SJCRH30 (cell line): ENCODE data around the gene TIAM1. TPM values are rescaled to one million over a fixed set of nuclear protein-coding genes. Genes with fewer than 3 reads are reported as not detected.
A peak's percentile ranks its signal among the peaks of the same experiment; 100 is the strongest.

ENCODE experiments used
- DNase-seq, 2 experiments: peaks; one replicate each; pipeline ENCODE4 v3.0.0-alpha.2; 2015 to 2020
- H3K27ac ChIP-seq: fragments of 250-450 bp; sonication (Bioruptor Pico); 2 replicates; pipeline ENCODE4 v1.5.1; 2020; ENCODE audit warnings: mild to moderate bottlenecking, moderate library complexity
- H3K27me3 ChIP-seq: fragments of 250-450 bp; sonication (Bioruptor Pico); 2 replicates; pipeline ENCODE4 v1.5.1; 2020; ENCODE audit warnings: mild to moderate bottlenecking, moderate library complexity
- H3K36me3 ChIP-seq: fragments of 250-450 bp; sonication (Bioruptor Pico); 2 replicates; pipeline ENCODE4 v1.5.1; 2020; ENCODE audit warnings: mild to moderate bottlenecking, moderate library complexity
- H3K4me1 ChIP-seq: fragments of 250-450 bp; sonication (Bioruptor Pico); 2 replicates; pipeline ENCODE4 v1.5.1; 2020; ENCODE audit warnings: mild to moderate bottlenecking, moderate library complexity
- H3K4me3 ChIP-seq: fragments of 250-450 bp; sonication (Bioruptor Pico); 2 replicates; pipeline ENCODE4 v1.5.1; 2020; ENCODE audit warnings: mild to moderate bottlenecking, moderate library complexity
- H3K9me3 ChIP-seq: fragments of 250-450 bp; sonication (Bioruptor Pico); replicated peaks from 2 replicates; pipeline ENCODE4 v1.5.1; 2020; ENCODE audit warnings: mild to moderate bottlenecking, moderate library complexity
- total RNA-seq: library from RNA; depleted of rRNA; stranded (reverse); fragments of >200 nt; shearing (Covaris generic); gene quantifications from 2 replicates; pipeline ENCODE4 v1.2.3, GENCODE V29; 2014

TIAM1 gene
- total RNA-seq, 1 experiment from 2014 or later: 9.5 TPM

DNA sequence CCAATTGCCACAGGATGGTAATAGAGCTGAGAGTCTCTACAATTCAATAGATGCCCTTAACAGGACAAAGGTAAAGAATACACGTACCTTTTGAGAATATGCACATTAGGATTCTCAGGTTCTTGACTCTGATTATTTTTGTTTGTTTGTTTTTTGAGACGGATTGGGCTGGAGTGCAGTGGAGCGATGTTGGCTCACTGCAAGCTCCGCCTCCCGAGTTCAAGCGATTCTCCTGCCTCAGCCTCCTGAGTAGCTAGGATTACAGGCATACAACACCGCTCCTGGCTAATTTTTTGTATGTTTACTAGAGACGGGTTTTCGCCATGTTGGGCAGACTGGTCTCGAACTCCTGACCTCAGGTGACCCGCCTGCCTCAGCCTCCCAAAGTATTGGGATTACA lies 48.4 kb downstream of the TIAM1 start:
- no peak for DNase-seq
- Histone ChIP-seq H3K4me3 (no peak overlapping the region), H3K9me3 (no peaks in the 10 kb centered on the region), H3K4me1 (no peaks in the 10 kb centered on the region), H3K36me3 (no peaks in the 10 kb centered on the region), H3K27me3 (no peaks in the 10 kb centered on the region), H3K27ac (no peak overlapping the region)

- no peak overlapping the region for H3K27ac ChIP-seq
- H3K4me3 ChIP-seq: no peak overlapping the region
- no peaks in the 10 kb centered on the region for H3K4me1 ChIP-seq
Observed at GRCh38 chr21:31294691-31295090, 49.4 kb downstream of the TIAM1 start.

DNA sequence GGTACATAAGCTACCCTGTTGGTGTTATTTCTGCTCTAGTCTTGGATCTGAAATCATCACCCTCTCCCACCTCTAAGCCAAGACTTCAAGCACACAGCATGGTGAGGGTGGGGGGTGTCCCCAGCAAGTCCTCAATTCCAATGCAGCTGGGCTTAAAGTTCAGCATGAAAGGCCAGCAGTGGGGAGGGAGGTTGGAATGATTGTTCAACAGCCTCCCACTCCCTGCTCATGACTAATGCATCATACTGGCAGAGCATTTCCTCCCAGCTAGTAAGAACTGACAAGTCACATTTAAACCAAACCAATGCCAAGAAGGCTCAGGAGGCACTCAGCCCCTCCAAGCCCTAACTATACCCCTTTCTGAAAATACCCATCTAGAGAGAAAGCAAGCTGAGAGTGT lies 50.1 kb downstream of the TIAM1 start:
- Histone ChIP-seq H3K27me3 (no peaks in the 10 kb centered on the region), H3K27ac (no peak overlapping the region), H3K4me3 (no peak overlapping the region), H3K36me3 (no peaks in the 10 kb centered on the region), H3K4me1 (no peaks in the 10 kb centered on the region), H3K9me3 (no peaks in the 10 kb centered on the region)
- no peak for DNase-seq

More at GRCh38 chr21:31294691-31295090, 49.4 kb downstream of the TIAM1 start:
- Histone ChIP-seq H3K36me3 (no peaks in the 10 kb centered on the region), H3K9me3 (no peaks in the 10 kb centered on the region), H3K27me3 (no peaks in the 10 kb centered on the region)
- no peak for DNase-seq

- Histone ChIP-seq H3K4me1 (no peaks in the 10 kb centered on the region), H3K36me3 (no peaks in the 10 kb centered on the region)
- DNase-seq: no peak
Observed at GRCh38 chr21:31290765-31291164, 53.3 kb downstream of the TIAM1 start.

GRCh38 chr21:31289702-31290101 lies 54.4 kb downstream of the TIAM1 start:
- Histone ChIP-seq H3K36me3 (no peaks in the 10 kb centered on the region), H3K4me3 (no peak overlapping the region), H3K27ac (no peak overlapping the region), H3K27me3 (no peaks in the 10 kb centered on the region), H3K4me1 (no peaks in the 10 kb centered on the region), H3K9me3 (no peaks in the 10 kb centered on the region)
- DNase-seq: no peak

More at GRCh38 chr21:31290765-31291164, 53.3 kb downstream of the TIAM1 start:
- Histone ChIP-seq H3K4me3 (no peak overlapping the region), H3K9me3 (no peaks in the 10 kb centered on the region), H3K27me3 (no peaks in the 10 kb centered on the region), H3K27ac (no peak overlapping the region)

- no peaks in the 10 kb centered on the region for H3K4me1 ChIP-seq
- H3K9me3 ChIP-seq: no peaks in the 10 kb centered on the region
- no peaks in the 10 kb centered on the region for H3K27me3 ChIP-seq
- H3K27ac ChIP-seq: no peak overlapping the region
- H3K4me3 ChIP-seq: no peak overlapping the region
- no peaks in the 10 kb centered on the region for H3K36me3 ChIP-seq
- no peak for DNase-seq
Observed at GRCh38 chr21:31288191-31288590, 55.9 kb downstream of the TIAM1 start.

DNA sequence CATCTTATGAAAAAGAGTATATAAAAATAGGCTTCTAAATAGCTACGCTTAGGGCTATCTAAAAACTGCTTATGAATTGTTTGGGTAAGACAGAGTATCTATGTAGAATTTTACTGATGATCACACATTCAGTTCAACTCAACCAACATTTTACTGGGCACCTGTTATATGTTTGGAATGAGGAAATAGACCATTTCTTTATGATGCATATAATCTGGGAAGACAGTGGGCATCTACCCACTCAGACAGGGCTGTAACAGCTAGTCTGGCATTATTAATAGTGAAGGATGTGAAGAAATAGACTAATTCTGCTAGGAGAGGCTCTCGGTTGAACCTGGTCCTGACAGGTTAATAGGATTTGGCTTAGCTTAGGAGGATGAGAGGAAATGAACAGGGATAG lies 56.9 kb downstream of the TIAM1 start:
- Histone ChIP-seq H3K4me1 (0 out of 2 replicates have a peak, but pooled peaks cover 2% of the 10 kb centered on the region), H3K4me3 (no peak overlapping the region), H3K27ac (no peak overlapping the region), H3K9me3 (no peaks in the 10 kb centered on the region), H3K36me3 (no peaks in the 10 kb centered on the region), H3K27me3 (no peaks in the 10 kb centered on the region)
- DNase-seq: no peak

- H3K4me3 ChIP-seq: no peak overlapping the region
- H3K9me3 ChIP-seq: no peaks in the 10 kb centered on the region
- no peak for DNase-seq
- H3K36me3 ChIP-seq: no peaks in the 10 kb centered on the region
- H3K4me1 ChIP-seq: 0 out of 2 replicates have a peak, but pooled peaks cover 4% of the 10 kb centered on the region
- no peak overlapping the region for H3K27ac ChIP-seq
- H3K27me3 ChIP-seq: no peaks in the 10 kb centered on the region
Observed at GRCh38 chr21:31286621-31287020, 57.4 kb downstream of the TIAM1 start.

DNA sequence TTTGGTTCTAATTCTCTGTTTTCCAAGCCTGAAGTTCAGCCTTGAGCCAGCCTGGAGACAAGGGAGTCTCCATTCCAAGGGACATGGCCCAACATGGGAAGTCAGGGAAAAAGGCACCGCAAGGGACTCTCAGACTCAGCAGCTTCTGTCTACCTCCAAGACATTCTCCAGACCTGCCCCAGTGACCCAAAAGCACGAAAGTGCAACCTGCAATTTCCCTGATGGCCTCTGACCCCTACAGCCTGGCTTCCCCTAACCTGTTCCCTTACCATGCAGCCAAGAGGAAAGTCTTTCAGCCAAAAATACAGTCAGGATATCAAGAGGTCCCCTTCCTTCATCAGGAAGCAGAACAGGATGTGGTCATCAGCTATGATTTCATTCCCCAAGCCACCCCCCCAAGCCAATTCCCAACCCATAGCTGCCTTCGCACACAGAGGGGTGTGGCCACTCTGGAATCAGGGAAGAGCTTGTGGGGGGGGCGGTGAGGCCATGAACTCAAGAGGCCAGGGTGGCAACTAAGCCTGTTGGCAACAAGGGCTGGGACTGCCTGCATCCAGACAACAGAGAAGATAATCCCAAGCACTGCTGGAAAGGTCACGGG lies 59.2 kb downstream of the TIAM1 start:
- DNase-seq: peak; percentile 18 to 28
- Histone ChIP-seq H3K27ac (no peak overlapping the region), H3K9me3 (no peaks in the 10 kb centered on the region), H3K36me3 (no peaks in the 10 kb centered on the region), H3K4me1 (0 out of 2 replicates have a peak, but pooled peaks cover 4% of the 10 kb centered on the region), H3K4me3 (no peak overlapping the region), H3K27me3 (no peaks in the 10 kb centered on the region)

DNA sequence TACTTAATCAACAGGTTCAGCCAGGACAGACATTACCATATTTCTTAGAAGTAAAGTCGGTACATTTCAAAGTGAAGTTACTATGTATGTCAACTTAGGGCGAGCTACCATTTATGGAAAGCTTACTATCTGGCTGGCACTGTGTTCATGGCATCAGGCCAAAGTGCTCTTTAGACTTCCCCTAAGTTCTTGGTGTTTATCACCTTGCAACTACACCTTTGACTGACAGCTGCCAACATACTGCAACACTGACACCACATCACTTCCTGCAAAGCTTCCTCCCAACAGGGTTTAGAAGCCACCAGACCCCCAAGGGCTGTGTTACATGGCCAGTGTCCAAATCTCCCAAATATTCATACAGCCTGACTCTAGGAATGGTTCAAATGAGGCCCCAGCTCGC lies 61.0 kb downstream of the TIAM1 start:
- DNase-seq: no peak
- no peak overlapping the region for H3K4me3 ChIP-seq
- H3K27ac ChIP-seq: no peak overlapping the region
- no peaks in the 10 kb centered on the region for H3K9me3 ChIP-seq
- H3K27me3 ChIP-seq: no peaks in the 10 kb centered on the region
- H3K4me1 ChIP-seq: 0 out of 2 replicates have a peak, but pooled peaks cover 4% of the 10 kb centered on the region
- H3K36me3 ChIP-seq: no peaks in the 10 kb centered on the region

- no peaks in the 10 kb centered on the region for H3K9me3 ChIP-seq
- no peaks in the 10 kb centered on the region for H3K36me3 ChIP-seq
- peak in 1 of 2 experiments; percentile 8 for DNase-seq
- H3K4me3 ChIP-seq: no peak overlapping the region
- H3K4me1 ChIP-seq: 0 out of 2 replicates have a peak, but pooled peaks cover 4% of the 10 kb centered on the region
- no peak overlapping the region for H3K27ac ChIP-seq
- no peaks in the 10 kb centered on the region for H3K27me3 ChIP-seq
Observed at GRCh38 chr21:31282095-31282709, 61.9 kb downstream of the TIAM1 start.

GRCh38 chr21:31281561-31281960 lies 62.5 kb downstream of the TIAM1 start:
- H3K36me3 ChIP-seq: no peaks in the 10 kb centered on the region
- no peak for DNase-seq
- 0 out of 2 replicates have a peak, but pooled peaks cover 4% of the 10 kb centered on the region for H3K4me1 ChIP-seq
- H3K27me3 ChIP-seq: no peaks in the 10 kb centered on the region
- no peak overlapping the region for H3K4me3 ChIP-seq
- H3K27ac ChIP-seq: no peak overlapping the region
- no peaks in the 10 kb centered on the region for H3K9me3 ChIP-seq

GRCh38 chr21:31279986-31280385 lies 64.1 kb downstream of the TIAM1 start:
- no peaks in the 10 kb centered on the region for H3K27me3 ChIP-seq
- no peak overlapping the region for H3K4me3 ChIP-seq
- H3K27ac ChIP-seq: no peak overlapping the region
- no peaks in the 10 kb centered on the region for H3K36me3 ChIP-seq
- 0 out of 2 replicates have a peak, but pooled peaks cover 4% of the 10 kb centered on the region for H3K4me1 ChIP-seq
- no peaks in the 10 kb centered on the region for H3K9me3 ChIP-seq
- DNase-seq: no peak

GRCh38 chr21:31279214-31279613 lies 64.8 kb downstream of the TIAM1 start:
- no peaks in the 10 kb centered on the region for H3K27me3 ChIP-seq
- H3K4me1 ChIP-seq: 0 out of 2 replicates have a peak, but pooled peaks cover 4% of the 10 kb centered on the region
- no peaks in the 10 kb centered on the region for H3K36me3 ChIP-seq
- no peak for DNase-seq
- H3K4me3 ChIP-seq: no peak overlapping the region
- H3K27ac ChIP-seq: no peak overlapping the region
- no peaks in the 10 kb centered on the region for H3K9me3 ChIP-seq

- 0 out of 2 replicates have a peak, but pooled peaks cover 4% of the 10 kb centered on the region for H3K4me1 ChIP-seq
- H3K9me3 ChIP-seq: no peaks in the 10 kb centered on the region
- H3K27ac ChIP-seq: no peak overlapping the region
- no peaks in the 10 kb centered on the region for H3K27me3 ChIP-seq
- H3K4me3 ChIP-seq: no peak overlapping the region
- no peak for DNase-seq
- H3K36me3 ChIP-seq: no peaks in the 10 kb centered on the region
Observed at GRCh38 chr21:31278511-31279130, 65.4 kb downstream of the TIAM1 start.
